Inflammatory macrophage treated with lipopolysaccharide for 1 hour (primary cell): ENCODE measurements around the gene FBP1.
"Not testable (repeated sequence)": the region's sequence is repeated elsewhere in the genome, so short reads cannot be mapped to it uniquely, and the experiment has no call there.

Experiments used
- DNase-seq, 2 donors: peaks; one replicate each; pipeline ENCODE4 v3.0.0-alpha.2; 2020 to 2022

FBP1 gene

DNA sequence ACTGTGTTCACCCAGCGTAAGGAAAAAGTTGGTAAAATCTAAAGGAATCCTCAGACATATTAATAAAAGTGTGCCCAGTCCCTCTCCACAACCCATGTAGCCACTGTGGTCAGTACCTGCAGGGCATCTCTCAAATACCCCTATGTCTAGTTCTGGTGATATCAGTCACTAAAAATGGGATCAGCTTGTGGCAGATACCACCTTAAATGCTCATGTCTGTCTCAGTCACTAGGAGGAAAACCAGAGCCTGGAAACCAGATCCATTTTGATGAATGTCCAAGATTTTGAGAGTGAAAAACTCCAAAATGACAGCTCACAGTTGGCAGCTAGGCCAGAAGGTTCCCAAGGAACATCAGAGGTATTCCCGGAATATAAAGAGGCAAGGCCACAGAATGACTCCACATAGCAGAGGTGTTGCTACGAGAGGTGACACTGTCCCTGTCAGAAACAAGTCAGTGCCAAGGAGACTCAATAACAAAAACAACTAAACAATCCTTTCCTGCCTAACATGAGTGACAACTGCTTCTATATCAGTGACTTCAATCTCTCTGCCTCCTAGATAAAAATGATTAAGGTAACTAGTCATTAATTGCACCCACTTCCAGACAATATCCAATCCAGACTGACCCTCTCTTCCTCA, 70.9 kb downstream of the FBP1 start:
- no peak for DNase-seq

DNA sequence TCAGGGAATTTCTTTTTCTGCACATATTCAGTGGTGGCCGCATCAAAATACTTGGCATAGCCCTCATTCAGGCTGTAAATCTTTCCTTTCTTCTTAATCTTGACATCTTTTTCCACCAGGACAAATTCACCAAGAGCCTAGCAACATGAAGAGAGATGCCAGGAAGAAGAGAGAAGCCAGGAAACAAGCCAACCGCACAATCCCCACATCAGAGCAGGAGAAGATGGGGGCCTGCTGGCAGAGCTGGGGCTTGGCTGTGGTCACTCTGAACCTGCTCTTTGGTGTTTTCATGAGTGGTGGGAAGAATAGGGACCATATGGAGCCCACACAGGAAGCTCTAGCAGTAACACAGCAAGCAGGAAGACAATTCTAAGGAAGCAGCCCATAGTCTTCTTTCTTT, 72.0 kb downstream of the FBP1 start:
- DNase-seq, result no peak

DNA sequence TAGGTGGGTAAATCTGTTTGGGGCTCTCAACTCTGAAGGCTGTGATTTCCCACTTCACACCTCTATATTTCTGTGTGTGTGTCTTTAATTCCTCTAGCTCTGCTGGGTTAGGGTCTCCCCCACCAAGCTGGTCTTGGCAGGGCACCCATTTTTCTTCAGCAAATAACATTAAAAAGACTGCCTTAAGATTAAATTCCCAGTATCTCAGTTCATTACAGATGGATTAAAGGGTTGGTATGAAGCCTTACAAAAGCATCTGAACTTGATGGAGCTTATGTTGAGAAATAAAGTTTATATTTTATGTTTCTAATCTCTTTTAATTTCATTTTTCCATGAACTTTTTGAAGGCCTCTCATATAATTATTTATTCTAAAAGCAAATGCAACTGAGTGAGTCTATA, 72.8 kb downstream of the FBP1 start:
- DNase-seq, result no peak

DNA sequence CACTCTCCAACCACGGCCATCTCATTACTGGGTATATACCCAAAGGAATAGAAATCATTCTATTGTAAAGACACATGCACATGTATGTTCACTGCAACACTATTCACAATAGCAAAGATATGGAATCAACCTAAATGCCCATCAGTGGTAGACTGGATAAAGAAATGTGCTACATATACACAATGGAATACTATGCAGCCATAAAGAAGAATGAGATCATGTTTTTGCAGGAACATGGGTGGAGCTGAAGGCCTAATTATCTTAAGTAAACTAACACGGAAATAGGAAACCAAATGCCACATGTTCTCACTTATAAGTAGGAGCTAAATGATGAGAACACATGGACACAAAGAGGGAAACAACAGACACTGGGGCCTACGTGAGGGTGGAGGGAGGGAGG, 75.0 kb downstream of the FBP1 start:
- DNase-seq, result not testable (repeated sequence)

DNA sequence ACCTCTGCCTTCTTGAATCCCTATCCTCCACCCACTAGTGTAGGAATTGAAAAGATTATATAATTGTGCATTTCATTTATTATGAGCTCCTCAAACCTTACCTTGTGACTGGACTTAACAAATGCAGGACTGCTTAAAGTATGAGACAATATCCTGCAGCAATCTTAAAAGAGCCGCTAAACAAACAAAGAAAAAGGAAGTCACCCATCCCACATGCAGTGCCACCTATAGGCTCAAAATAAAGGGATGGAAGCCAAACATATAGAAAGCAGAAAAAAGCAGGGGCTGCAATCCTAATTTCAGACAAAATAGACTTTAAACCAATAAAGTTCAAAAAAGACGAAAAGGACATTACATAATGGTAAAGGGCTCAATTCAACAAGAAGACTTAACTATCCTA, 75.8 kb downstream of the FBP1 start:
- peak in 1 of 2 donors; percentile 5 for DNase-seq

DNA sequence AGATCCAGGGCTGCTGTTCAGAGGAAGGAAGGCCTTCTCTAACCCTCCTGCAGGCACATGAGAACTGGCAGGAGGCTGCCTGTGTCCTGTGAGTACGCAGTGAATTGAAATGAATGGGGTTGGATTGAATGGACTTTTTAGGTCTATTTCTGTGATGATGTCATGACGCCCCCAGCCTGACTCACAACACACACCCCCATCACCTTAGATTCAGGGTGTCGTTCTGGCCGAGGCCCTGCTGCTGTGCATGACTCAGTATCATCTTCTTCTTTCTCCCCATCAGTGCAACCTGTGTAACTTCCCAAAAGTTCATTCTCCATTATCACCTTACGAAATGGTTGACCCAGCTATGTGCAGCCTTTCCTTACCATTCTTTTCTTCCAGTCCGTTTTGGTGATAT, 79.1 kb downstream of the FBP1 start:
- DNase-seq, result no peak

DNA sequence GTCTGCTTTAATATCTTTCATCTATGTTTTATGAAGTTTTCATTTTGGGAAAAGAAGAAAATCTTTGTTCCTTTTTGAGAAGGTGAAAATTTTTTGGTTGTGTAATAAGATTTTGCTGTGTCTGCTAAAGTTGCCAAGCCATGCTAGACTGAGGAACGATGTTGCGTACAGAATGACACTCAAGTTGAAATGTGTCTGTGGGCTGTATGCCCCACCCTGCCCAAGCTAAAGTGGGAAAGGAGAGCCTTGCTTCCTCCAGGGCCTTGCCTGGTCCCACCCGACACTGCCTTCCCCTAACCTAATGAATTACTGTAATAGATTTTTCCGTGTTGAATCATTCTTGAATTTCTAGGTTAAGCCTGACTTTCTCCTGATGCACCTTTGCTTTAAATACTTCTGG, 81.9 kb downstream of the FBP1 start:
- peak; percentile 32 for DNase-seq

DNA sequence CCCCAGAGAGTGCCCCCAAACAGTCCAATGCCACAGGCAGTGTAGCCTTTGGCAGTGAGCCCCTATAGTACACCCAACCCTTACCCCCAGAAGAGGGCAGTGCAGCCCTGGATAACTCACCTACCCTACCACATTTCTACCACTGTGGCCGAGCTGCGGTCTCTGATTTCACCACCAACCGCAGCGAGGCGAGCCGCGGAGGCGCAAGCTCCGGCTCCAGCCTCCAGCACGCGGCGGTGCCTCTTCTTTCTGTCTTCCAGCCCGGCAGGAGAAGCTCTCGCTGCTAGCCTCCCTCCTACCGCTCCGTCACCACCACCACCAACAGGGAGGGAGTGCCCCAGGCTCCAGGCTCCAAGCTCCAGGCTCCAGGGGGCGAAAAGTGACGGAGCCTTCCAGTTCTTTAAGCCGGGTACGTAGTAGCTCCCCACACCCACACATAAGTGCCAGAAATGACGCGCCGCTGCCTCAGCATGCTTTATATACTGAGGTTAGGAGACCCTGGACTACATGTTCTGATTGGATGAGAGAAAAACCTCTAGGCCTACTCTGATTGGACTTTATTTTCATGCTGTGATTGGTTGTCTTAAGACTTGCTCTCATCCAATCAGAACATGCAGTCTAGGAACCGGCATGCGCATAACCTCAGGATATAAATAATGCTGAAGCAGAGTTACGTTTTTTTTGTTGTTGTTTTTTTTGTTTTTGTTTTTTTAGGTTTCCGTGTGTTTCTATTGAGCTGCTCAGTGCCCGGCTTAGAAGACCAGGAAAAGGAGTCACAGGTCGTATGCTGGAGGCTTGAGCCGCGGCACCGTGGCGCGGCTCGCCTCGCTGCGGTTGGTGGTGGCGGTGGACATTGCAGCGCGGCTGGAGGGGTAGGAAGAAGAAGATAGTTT, 84.6 kb downstream of the FBP1 start, which contains the start of gene PCAT7:
PCAT7 (plus strand) TSS at position 645 of the 893 bp plus-strand sequence.
- peak; percentile 30 to 43 for DNase-seq

DNA sequence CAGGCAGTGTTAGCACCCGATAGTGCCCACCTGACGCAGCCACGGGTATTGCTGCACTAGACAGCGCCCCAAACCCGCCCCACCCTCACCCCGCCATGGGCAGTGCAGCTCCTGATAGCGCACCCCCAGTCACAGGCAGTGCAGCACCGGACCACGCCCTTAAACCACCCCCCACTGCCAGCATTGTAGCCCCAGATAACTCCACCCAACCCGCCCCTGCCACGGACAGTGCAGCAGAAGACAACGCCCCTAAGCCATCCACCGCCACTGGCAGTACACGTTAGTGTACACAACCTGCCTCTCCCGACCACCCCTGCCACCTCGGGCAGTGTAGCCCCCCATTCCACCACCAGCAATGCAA, 85.3 kb downstream of the FBP1 start:
- no peak for DNase-seq
